Transverse colon (tissue), 4 donors: ENCODE data around the gene MESD.

Experiments
- EP300 ChIP-seq: sonication (generic); formaldehyde crosslinking; IDR thresholded peaks from one replicate; pipeline ENCODE4 v1.6.1; 2017; ENCODE audit warnings: antibody characterized with exemption, low read depth
- POLR2A ChIP-seq: fragments of 450-650 bp; IDR thresholded peaks from one replicate; pipeline ENCODE4 v1.6.1; 2016; ENCODE audit warnings: antibody characterized with exemption, mild to moderate bottlenecking, moderate library complexity
- POLR2AphosphoS5 ChIP-seq, 3 donors: sonication (generic); formaldehyde crosslinking; IDR thresholded peaks; one replicate each; pipeline ENCODE4 v1.6.1; 2016; ENCODE audit warnings: antibody characterized with exemption in 3 of 3
- TF ChIP-seq, protein P1 (sequence below), 5 experiments: fragments of 200-600 bp in 3 of 5; fragments of 450-650 bp in 2 of 5; sonication (generic) in 3 of 5; IDR thresholded peaks; 1 replicate in 2 of 5; 2 replicates in 3 of 5; pipeline ENCODE4 v1.5.1; 2016 to 2017; ENCODE audit warnings: antibody characterized with exemption in 5 of 5, inconsistent platforms in 3 of 5, mild to moderate bottlenecking in 2 of 5, moderate library complexity in 1 of 5

DNA sequence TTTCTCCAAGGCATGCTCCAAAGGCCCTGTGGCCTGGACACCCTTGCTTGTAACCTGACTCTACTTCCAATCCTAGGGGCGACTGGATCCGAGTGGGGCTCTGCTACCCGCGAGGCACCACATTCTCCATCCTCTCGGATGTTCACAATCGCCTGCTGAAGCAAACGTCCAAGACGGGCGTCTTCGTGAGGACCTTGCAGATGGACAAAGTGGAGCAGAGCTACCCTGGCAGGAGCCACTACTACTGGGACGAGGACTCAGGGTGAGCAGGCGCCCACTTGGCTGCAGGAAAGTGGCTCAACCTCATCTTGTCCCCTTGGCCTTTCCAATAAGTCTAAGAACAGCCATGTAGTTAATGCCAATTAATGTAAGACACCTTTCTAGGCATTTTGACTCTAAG is 51.9 kb downstream of the MESD start:
- TF ChIP-seq, protein P1, sequence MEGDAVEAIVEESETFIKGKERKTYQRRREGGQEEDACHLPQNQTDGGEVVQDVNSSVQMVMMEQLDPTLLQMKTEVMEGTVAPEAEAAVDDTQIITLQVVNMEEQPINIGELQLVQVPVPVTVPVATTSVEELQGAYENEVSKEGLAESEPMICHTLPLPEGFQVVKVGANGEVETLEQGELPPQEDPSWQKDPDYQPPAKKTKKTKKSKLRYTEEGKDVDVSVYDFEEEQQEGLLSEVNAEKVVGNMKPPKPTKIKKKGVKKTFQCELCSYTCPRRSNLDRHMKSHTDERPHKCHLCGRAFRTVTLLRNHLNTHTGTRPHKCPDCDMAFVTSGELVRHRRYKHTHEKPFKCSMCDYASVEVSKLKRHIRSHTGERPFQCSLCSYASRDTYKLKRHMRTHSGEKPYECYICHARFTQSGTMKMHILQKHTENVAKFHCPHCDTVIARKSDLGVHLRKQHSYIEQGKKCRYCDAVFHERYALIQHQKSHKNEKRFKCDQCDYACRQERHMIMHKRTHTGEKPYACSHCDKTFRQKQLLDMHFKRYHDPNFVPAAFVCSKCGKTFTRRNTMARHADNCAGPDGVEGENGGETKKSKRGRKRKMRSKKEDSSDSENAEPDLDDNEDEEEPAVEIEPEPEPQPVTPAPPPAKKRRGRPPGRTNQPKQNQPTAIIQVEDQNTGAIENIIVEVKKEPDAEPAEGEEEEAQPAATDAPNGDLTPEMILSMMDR (IDR thresholded peaks at IDR 0.05): no peak
- no peak for TF ChIP-seq POLR2AphosphoS5 (IDR thresholded peaks at IDR 0.05)
- TF ChIP-seq POLR2A: no peak
- TF ChIP-seq EP300: no peak
